HG03558 (cell line): ENCODE results near the gene AGAP1.
"Not testable (repeated sequence)": the region's sequence is repeated elsewhere in the genome, so short reads cannot be mapped to it uniquely, and the experiment has no call there.

Source experiments
- ATAC-seq: cut with Tn5 transposase; IDR thresholded peaks from one replicate; pipeline ENCODE4 v1.9.1; 2021; ENCODE audit warnings: moderate number of reproducible peaks; ENCODE audit not compliant: unreplicated experiment; ENCODE audit errors: extremely low read depth

Gene AGAP1

DNA sequence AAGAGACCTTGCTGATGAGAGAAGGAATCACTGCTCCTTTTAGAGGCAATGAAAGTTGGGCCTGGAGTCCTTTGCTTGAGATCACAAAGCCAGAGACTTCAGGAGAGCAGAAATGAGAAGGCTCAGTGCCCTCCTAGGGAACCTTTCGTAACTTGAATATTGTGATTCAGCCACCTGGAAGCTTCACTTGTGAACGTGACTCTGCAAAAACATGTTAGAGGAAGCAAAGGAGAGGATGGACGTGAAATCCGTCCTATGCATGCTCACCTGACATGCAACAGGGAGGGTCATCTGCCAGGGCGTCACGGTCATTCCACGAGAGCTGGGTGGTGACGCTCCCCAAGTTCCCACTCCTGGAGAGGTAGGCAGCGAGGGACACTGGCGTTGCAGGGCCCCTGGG is 243.6 kb downstream of the AGAP1 start:
- no peak for ATAC-seq

DNA sequence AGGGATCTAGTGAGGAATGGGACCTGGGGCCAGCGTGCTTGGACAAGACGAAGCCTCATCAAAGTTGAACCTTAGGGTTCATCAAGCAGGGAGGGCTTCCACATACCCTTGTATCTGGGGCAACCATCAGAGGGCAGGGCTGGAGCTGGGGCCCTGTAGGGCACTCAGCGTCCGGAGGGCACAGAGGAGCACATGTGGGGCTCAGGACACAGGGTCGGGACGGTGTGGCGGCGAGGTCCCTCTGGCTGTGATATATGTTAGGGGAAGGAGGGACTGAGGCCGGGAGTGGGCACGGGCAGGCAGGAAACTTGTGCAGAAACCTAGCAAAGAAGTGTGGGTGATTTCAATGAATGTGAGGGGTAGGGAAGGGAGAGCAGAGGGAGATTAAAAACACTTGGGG is 244.0 kb downstream of the AGAP1 start:
- ATAC-seq, result no peak

DNA sequence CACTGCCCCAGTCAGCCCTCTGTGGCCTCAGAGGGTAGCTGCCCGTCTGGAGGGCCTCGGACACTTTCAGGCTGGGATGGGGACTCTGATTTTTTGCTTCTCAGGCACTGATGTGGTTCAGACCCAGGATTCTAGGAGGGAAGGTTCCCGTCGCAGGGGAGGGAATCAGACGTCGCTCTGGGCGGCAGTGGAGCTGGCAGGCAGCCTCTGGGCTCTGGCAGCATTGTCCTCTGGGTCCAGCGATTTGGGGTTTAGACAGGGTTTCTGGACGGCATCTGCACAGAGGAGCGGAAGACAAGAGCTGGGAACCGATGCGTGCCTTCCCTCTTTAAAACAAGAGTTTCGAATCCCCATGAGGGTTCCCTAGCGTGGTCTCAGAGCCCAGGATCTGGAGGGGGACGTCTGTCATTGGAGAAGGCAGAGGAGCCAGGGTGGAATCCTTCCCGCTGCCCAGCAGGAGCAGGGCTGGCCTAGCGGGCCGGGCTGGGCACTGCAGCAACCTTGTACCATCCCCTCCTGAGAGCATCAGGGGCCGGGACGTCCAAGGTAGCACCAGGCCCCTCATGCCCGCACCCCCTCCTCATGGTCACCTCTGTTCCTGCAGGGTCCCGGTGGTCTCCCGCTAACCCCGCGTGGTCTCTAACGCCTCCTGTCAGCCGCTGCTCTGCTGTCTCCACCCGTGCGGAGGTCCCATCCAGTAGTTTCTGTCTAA is 246.0 kb downstream of the AGAP1 start:
- no peak for ATAC-seq

DNA sequence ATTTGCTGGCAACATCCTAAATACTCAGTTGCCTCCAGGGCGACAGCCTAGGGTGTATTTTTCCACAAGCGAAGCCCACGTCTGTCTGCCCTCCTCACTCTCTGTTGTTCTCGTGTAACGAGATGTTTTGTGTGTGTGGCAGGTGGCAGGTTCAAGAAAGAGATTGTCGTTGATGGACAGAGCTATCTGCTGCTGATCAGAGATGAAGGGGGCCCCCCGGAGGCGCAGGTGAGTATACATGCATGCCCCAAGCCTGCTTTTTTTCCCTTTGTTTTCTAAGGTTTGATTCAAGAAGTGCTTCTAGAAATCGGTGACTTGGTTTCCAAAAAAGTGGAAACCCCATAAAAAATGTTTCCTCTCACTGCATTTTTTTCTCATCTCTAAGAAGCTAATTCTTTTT is 247.0 kb downstream of the AGAP1 start:
- ATAC-seq, result no peak

DNA sequence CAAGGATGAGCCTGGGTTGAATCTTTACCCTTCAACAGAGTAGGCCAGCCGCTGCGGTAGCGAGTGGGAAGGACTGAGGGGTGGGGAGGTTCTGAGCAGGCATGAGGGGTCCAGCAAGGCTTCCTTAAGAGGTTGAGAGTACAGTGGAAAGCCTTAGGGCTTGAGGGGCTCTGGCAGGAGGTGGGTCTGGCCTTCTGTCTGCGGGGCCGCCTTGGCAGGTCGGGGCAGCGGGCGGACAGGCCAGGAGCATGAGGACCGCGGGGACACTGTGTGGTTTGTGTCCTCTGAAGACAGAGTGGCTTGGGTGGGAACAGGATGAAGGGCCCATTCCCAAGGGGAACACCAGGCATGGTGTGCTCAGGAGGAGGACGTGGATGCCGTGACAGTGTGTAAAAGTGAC is 250.3 kb downstream of the AGAP1 start:
- no peak for ATAC-seq

DNA sequence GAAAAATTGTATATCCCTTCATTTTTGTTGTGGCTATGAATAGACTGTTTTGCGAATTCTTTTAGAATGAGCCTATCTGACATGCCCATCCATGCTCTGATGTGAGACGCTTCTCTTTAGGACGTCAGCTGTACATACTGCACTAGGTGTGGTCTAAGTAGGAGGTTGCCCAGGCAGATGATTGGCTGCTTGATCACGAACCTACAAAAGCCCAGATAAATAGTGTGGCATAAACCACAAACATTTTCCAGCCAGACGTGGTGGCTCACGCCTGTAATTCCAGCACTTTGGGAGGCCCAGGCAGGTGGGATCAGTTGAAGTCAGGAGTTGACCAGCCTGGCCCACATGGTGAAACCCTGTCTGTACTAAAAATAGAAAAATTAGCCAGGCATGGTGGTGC is 251.8 kb downstream of the AGAP1 start:
- ATAC-seq, result no peak

DNA sequence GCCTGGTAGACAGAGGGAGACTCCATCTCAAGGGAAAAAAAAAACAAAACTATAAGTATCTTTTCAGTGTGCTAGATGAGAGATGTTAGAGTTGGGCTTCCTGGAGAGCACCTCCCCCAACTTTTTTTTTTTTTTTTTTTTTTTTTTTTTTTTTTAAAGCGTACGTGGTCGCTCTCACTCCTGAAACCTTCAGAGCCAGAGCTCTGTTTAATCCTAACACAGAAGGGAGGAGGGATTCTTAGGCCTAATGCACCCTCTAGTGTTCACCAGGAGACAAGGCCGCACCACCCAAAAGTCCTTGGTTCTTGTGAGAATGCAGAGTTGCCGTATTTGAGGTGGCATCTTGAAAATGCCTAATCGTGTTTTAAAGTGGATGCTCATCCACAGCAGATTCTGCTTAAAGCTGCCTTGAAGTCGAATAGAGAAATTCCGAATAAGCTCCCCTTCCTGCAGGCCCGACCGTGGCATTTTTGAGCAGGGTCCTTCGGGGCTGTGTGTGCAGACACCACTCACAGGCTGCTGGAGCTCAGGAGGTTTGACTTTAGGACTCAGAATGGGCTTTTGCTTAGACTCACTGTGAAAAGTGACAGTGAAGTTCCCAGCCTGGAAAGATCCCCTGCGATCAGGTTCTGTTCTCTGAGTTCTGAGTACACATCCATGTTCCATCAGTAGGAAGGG is 252.6 kb downstream of the AGAP1 start:
- no peak for ATAC-seq

DNA sequence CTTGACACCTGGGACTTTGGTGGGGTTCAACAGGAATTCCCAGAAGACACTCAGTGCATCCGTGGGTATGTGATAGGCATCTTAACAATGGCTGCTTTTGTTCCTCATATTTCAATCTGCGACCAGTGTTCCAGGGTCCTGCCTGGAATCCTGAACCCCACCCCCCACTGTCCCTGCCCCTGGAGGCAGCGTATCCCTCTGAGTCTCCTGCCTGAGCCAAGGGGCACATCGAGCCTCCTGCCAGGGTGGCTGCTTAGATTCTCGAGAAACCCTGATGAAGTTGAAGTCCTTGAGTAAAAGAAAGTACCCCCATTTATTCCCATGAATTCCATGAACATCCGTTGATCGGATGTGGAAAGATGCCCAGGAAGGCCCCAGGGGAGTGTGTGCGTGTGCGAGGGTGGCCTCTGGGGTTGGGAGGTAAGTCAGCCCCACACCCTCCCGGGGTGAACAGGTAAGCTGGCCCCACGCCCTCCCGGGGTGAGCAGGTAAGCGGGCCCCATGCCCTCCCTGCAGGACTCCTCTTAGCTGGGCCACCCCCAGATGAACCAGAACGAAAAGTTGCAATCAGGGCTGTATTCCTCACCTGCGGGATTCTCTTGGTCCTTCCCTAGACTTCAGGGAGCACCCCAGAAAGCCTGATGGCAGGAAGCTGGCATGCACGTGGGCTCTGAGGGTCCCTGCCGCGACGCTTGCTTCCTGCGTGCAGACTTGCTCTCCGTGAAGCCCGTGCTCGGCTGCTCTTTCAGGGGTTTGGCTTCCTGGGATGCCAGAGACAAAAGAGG is 253.3 kb downstream of the AGAP1 start:
- no peak for ATAC-seq

GRCh38 chr2:235747786-235748091 is 253.9 kb downstream of the AGAP1 start:
- ATAC-seq, result no peak

DNA sequence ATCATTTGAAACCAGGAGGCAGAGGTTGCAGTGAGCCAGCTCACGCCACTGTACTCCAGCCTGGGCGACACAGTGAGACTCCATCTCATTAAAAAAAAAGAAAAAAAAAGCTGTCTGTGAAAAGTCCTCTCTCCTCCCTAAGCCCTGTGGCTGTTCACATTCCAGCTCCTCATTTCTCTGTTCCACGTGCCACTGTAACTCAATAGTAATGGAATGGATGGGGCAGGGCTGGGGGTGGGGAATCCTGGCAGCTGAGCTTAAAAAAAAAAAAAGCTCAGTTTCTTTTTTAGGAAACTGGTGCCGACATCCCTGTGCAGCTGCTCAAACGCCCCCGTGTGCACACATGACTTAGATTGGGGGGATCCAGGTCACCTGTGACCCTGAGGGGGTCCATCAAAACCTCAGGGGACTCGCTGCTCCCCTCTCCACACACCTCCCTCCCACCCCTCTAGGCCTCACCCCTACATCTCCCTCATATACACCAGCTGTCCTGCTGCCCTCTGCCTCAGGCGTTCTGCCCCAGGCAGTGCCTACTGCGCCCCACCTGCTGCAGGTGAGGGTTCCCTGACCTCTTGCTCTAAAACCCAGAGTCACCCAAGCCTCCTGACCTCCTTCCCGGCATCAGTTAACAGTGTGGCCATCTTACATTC is 255.4 kb downstream of the AGAP1 start:
- ATAC-seq, result no peak

DNA sequence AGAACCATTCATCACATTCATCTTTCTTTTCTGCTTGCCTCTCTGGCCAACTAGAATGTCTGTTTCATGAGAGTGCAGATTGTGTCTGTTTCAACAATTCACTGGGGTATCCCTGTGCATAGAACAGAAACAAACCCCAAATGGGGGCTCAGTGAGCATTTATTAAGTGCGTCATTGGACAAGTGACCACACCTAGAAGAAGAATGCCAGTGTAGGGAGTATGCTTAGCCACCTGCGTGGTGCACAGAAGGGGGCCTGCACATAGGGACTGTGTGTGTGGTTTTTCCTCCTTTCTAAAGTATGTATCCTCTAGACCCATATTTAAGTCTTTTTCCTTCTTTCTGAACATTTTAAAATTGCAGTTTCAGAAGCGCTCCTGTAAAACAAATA is 255.9 kb downstream of the AGAP1 start:
- no peak for ATAC-seq

- ATAC-seq, result no peak
Observed at GRCh38 chr2:235752846-235753245, 259.0 kb downstream of the AGAP1 start.

GRCh38 chr2:235754357-235755207 is 260.7 kb downstream of the AGAP1 start:
- no peak for ATAC-seq

GRCh38 chr2:235756491-235756890 is 262.6 kb downstream of the AGAP1 start:
- no peak for ATAC-seq

DNA sequence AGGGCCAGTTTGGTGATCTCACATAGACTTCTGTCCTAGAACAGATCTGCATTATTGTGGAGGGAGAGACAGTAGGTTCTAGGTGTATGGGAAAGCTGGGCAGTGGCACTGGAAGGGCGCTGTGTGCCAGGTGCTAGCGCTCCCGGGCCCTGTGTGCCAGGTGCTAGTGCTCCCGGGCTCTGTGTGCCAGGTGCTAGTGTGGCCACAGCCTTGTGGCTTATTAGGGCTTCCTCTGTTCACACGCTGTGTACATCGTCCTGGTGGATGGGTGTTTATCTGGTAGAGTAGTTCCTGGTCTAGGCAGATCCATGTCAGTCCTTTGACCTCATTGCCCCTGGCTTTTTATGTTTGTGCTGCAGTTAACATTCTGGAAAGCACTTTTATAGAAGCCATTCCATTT is 263.4 kb downstream of the AGAP1 start:
- no peak for ATAC-seq

DNA sequence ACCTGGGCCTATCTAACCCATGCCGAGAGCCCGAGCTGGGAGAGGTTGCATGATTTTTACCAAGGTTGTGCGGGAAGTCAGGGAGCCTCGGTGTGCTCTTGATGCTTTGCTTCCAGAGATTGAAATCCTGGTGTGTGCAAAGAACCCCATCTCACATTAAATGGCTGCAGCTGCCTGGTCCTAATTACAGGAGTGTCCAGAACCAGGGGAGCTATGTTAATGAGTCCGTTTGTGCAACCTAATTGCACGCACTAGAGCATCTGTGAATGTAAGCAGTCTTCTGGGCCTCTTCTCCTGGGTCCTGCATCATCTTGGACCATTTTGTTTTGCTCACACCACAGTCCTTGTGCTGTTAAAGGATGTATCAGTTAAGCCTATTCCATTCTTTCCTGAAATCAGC is 263.8 kb downstream of the AGAP1 start:
- ATAC-seq, result no peak

DNA sequence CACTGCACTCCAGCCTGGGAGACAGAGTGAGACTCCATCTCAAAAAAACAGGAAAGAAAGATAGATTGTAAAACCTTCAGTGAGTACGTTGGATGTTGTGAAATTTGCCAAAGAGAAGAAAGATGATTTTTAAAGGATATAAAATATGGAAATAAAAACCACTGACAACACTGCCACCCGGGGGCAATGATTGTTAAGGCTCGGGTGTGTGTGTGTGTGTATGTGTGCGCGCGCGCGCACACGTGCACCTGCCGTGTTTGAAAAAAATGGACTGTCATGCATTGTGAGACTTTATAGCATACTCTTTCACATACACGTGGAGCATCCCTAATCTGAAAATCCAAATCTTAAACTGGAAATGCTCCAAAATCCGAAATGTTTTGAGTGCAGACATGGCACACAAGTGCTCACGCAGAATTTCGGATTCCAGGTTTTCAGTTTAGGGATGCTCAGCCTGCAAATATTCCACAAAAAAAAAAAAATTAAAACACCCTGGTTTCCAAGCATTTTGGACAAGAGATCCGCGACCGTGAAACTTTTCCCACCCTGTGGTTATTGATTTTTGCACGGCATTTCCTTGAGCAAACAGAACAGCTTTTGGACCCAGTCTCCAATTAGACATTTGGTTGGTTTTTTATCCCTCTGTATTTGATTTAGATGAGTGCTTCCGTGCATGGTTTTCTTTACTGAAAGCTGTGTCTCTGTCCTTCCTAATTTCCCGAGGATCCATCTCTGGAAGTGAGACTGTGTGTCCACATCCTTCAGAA is 269.2 kb downstream of the AGAP1 start:
- no peak for ATAC-seq

GRCh38 chr2:235763816-235764215 is 270.0 kb downstream of the AGAP1 start:
- no peak for ATAC-seq

GRCh38 chr2:235764478-235764877 is 270.6 kb downstream of the AGAP1 start:
- ATAC-seq, result not testable (repeated sequence)
